Calu3 (cell line): Measurements from ENCODE around the gene G6PC1. TPM values are rescaled to one million over a fixed set of nuclear protein-coding genes. Genes with fewer than 3 reads are reported as not detected.
"Not testable (repeated sequence)": the region's sequence is repeated elsewhere in the genome, so short reads cannot be mapped to it uniquely, and the experiment has no call there.

ENCODE experiments used
- BruUV-seq: library from RNA; stranded (reverse); fragments of 400-500 nt; replicated peaks from 2 replicates; lab custom pipeline; 2021; lab: Mats Ljungman, UMichigan
- CTCF ChIA-PET: fragments of 300-600 bp; sonication (Branson Sonifier 250); formaldehyde crosslinking; loops from one replicate; lab custom pipeline; 2022; ENCODE audit warnings: antibody characterized with exemption; lab: Charles Lee
- DNase-seq: peaks from one replicate; pipeline ENCODE4 v3.0.0; 2022
- H3K27ac Mint-ChIP-seq: one replicate; pipeline ENCODE4 v1.8.0; 2022; ENCODE audit warnings: mixed read lengths; ENCODE audit not compliant: unreplicated experiment
- H3K27me3 Mint-ChIP-seq: one replicate; pipeline ENCODE4 v1.8.0; 2022; ENCODE audit warnings: mixed read lengths; ENCODE audit not compliant: unreplicated experiment
- H3K36me3 Mint-ChIP-seq: one replicate; pipeline ENCODE4 v1.8.0; 2022; ENCODE audit warnings: mild to moderate bottlenecking, moderate library complexity, mixed read lengths; ENCODE audit not compliant: insufficient read depth, unreplicated experiment
- H3K4me1 Mint-ChIP-seq: one replicate; pipeline ENCODE4 v1.8.0; 2022; ENCODE audit warnings: mild to moderate bottlenecking, low read depth, mixed read lengths; ENCODE audit not compliant: unreplicated experiment
- H3K4me3 Mint-ChIP-seq: one replicate; pipeline ENCODE4 v1.8.0; 2022; ENCODE audit warnings: mild to moderate bottlenecking, low read depth, moderate library complexity, mixed read lengths; ENCODE audit not compliant: unreplicated experiment
- H3K9me3 Mint-ChIP-seq: one replicate; pipeline ENCODE4 v1.8.0; 2022; ENCODE audit warnings: low read depth, mixed read lengths; ENCODE audit not compliant: unreplicated experiment
- intact Hi-C: fragments of 100-400 bp; cut with micrococcal nuclease; formaldehyde crosslinking; loops from one replicate; pipeline ENCODE4 v1.10.0; 2022; ENCODE audit not compliant: unreplicated experiment
- total RNA-seq: library from RNA; stranded (reverse); gene quantifications from 2 replicates; pipeline ENCODE4 v1.2.3, GENCODE V29; 2022
- TF ChIP-seq, protein P1 (sequence below): fragments of 200-600 bp; IDR thresholded peaks from one replicate; pipeline ENCODE4 v1.8.0; 2022; ENCODE audit warnings: antibody characterized with exemption; ENCODE audit not compliant: unreplicated experiment

The G6PC1 gene
- total RNA-seq, 1 experiment from 2014 or later: not detected

DNA sequence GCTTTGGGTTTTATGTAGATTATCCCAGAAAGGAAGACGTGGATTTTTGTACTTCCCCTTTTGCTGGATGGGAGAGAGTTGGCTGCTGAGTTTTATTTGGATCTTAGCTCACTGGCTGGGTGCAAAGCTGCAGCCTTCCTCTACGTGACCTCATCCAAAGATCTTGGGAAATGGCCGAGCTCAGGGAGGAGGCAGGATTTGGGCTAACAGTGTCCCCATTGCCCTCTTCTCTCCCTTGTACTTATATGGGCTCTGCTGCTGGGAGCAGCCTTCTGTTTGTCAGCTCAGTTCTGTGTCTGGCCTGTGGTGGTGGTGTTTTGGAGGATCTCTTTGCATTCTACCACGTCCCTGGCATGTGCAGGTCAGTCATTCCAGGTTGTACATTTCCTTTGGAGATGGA is 47.6 kb upstream of the G6PC1 start:
- Mint-ChIP-seq H3K27ac (no peak overlapping the region), H3K36me3 (no peaks in the 10 kb centered on the region), H3K4me1 (no peaks in the 10 kb centered on the region), H3K9me3 (no peaks in the 10 kb centered on the region), H3K4me3 (no peak overlapping the region), H3K27me3 (peaks cover 20% of the 10 kb centered on the region)
- no peak for DNase-seq
- TF ChIP-seq, protein P1, sequence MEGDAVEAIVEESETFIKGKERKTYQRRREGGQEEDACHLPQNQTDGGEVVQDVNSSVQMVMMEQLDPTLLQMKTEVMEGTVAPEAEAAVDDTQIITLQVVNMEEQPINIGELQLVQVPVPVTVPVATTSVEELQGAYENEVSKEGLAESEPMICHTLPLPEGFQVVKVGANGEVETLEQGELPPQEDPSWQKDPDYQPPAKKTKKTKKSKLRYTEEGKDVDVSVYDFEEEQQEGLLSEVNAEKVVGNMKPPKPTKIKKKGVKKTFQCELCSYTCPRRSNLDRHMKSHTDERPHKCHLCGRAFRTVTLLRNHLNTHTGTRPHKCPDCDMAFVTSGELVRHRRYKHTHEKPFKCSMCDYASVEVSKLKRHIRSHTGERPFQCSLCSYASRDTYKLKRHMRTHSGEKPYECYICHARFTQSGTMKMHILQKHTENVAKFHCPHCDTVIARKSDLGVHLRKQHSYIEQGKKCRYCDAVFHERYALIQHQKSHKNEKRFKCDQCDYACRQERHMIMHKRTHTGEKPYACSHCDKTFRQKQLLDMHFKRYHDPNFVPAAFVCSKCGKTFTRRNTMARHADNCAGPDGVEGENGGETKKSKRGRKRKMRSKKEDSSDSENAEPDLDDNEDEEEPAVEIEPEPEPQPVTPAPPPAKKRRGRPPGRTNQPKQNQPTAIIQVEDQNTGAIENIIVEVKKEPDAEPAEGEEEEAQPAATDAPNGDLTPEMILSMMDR: no peak
- CTCF ChIA-PET: no interaction called here
- no TSS peak for BruUV-seq
- intact Hi-C loops: no loop called here

DNA sequence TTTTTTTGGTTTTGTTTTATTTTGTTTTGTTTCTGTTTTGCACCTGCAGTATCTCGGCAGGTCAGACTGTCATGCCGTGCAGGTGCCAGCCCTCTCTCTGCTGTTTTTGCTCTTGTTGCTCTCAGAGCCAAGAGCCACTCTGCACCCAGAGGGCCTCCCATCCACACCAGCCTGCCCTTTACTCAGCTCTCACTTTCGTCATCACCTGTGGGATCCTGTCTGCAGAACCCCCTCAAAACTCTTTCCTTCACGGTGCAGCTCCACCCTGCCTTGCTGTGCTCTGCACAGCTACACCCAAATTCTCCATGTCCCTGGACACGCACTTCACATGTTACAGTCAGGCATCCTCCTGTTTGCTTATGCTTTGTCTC is 47.0 kb upstream of the G6PC1 start:
- no peak overlapping the region for H3K4me3 Mint-ChIP-seq
- no TSS peak for BruUV-seq
- no peaks in the 10 kb centered on the region for H3K36me3 Mint-ChIP-seq
- intact Hi-C loops: no loop called here
- TF ChIP-seq, protein P1: no peak
- H3K9me3 Mint-ChIP-seq: no peaks in the 10 kb centered on the region
- no peak for DNase-seq
- H3K27me3 Mint-ChIP-seq: peaks cover 23% of the 10 kb centered on the region
- H3K4me1 Mint-ChIP-seq: no peaks in the 10 kb centered on the region
- CTCF ChIA-PET: no interaction called here
- H3K27ac Mint-ChIP-seq: no peak overlapping the region

DNA sequence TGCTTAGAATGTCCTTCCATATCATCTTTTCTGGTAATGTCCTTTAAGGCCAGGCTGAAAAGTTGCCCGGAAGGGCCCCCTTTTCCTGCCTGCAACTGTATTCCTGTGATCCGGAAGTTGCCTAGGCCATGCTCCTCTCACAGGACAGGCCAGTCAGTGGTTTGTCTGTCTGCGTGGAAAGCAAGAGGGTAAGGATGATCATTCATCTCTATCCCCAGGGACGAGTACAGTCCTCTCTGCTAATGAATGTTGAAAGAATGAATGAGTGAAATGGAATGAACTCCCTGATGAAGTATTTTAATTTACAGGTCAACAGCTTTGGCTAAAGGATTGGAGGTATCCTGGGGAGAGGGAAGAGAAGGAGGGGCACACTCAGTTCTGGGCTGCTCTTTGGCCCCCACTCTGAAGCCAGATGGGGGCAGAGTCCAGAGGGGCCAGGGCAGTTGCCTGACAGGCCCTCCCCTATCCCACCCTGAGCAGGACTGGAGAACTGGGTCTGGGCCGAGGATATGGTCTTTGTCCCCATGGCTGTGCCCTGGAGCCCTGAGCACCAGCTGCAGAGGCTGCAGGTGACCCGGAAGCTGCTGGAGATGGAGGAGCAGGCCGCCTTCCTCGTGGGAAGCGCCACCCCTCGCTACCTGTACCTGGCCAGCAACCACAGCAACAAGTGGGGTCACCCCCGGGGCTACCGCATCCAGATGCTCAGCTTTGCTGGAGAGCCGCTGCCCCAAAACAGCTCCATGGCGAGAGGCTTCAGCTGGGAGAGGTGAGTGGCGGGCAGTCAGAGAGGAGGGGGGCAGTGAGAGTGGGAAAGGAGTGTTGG is 46.4 kb upstream of the G6PC1 start:
- no peaks in the 10 kb centered on the region for H3K36me3 Mint-ChIP-seq
- intact Hi-C loops: no loop called here
- H3K4me1 Mint-ChIP-seq: no peaks in the 10 kb centered on the region
- no TSS peak for BruUV-seq
- H3K27me3 Mint-ChIP-seq: peaks cover 29% of the 10 kb centered on the region
- CTCF ChIA-PET: no interaction called here
- DNase-seq: no peak
- H3K9me3 Mint-ChIP-seq: no peaks in the 10 kb centered on the region
- H3K4me3 Mint-ChIP-seq: no peak overlapping the region
- TF ChIP-seq, protein P1: no peak
- H3K27ac Mint-ChIP-seq: no peak overlapping the region

DNA sequence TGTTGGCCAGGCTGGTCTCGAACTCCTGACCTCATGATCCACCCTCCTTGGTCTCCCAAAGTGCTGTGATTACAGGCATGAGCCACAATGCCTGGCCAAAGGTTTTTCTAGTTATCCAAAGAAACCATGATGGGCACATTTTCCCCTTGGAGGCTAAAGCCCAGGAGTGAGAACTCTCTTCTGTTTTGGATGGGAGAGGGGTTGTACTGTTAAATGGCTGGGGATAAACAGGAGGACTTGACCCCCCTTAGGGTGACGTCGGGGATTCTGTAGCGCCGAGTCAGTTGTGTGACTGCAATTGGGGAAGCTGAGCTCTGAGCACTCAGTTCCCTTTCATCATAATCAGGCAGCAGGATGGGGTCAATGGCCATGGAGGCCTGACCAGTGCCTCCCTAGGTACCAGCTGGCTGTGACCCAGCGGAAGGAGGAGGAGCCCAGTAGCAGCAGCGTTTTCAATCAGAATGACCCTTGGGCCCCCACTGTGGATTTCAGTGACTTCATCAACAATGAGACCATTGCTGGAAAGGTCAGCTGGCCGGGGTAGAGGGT is 45.5 kb upstream of the G6PC1 start:
- no TSS peak for BruUV-seq
- Mint-ChIP-seq H3K27me3 (peaks cover 36% of the 10 kb centered on the region), H3K27ac (no peak overlapping the region), H3K9me3 (peaks cover under 1% of the 10 kb centered on the region), H3K36me3 (no peaks in the 10 kb centered on the region), H3K4me3 (no peak overlapping the region), H3K4me1 (no peaks in the 10 kb centered on the region)
- CTCF ChIA-PET: no interaction called here
- DNase-seq: no peak
- TF ChIP-seq, protein P1: no peak
- intact Hi-C loops: loop anchor here (5.0 kb wide), 1 partner anchor 42 kb away; no protein-coding TSS in a partner anchor

DNA sequence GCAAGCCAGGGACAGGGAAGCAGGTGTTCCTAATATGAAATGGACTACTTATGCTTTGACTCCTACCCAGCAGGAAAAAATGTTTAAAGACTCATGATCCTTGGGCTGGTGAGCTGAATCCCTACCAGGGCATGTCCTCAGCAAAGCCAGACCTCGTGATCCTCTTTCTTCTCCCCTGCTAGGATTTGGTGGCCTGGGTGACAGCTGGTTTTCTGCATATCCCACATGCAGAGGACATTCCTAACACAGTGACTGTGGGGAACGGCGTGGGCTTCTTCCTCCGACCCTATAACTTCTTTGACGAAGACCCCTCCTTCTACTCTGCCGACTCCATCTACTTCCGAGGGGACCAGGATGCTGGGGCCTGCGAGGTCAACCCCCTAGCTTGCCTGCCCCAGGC is 44.5 kb upstream of the G6PC1 start:
- DNase-seq, H3K4me3 Mint-ChIP-seq, H3K4me1 Mint-ChIP-seq, H3K36me3 Mint-ChIP-seq, H3K27ac Mint-ChIP-seq, BruUV-seq, H3K9me3 Mint-ChIP-seq, CTCF ChIA-PET: not testable (repeated sequence)
- H3K27me3 Mint-ChIP-seq: peaks cover 43% of the 10 kb centered on the region
- intact Hi-C loops: loop anchor here (5.0 kb wide), 1 partner anchor 41 kb away; no protein-coding TSS in a partner anchor

DNA sequence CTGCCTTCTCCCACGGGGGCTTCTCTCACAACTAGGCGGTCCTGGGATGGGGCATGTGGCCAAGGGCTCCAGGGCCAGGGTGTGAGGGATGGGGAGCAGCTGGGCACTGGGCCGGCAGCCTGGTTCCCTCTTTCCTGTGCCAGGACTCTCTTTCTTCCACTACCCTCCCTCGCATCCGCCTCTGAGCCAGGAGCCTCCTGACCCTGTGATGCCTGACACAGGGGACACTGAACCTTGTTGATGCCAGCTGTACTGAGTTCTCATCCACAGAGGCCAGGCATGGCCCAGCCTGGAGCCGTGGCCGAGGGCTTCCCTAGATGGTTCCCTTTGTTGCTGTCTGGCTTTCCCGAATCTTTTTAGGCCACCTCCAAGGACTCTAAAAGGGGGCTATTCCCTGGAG is 44.1 kb upstream of the G6PC1 start:
- H3K9me3 Mint-ChIP-seq, H3K4me1 Mint-ChIP-seq, H3K36me3 Mint-ChIP-seq, BruUV-seq, H3K4me3 Mint-ChIP-seq, DNase-seq, H3K27ac Mint-ChIP-seq: not testable (repeated sequence)
- CTCF ChIA-PET: interaction anchor here (0.5 kb wide), 1 partner anchor 241 kb away, joined by 6 read pairs; no protein-coding TSS in a partner anchor
- intact Hi-C loops: loop anchor here (5.0 kb wide), 1 partner anchor 41 kb away; no protein-coding TSS in a partner anchor
- H3K27me3 Mint-ChIP-seq: peaks cover 43% of the 10 kb centered on the region
